Activated CD4-positive, alpha-beta T cell treated with anti-CD3 and anti-CD28 coated beads for 36 hours (primary cell): Measurements from ENCODE around the gene PCSK6. TPM values are rescaled to one million over a fixed set of nuclear protein-coding genes. Genes with fewer than 3 reads are reported as not detected.

Experiments
- ATAC-seq: fragments of 200-7000 bp; cut with Tn5 transposase; one replicate; pipeline ENCODE4 v1.10.0; 2021; ENCODE audit warnings: mild to moderate bottlenecking, moderate library complexity
- CTCF ChIA-PET: fragments of 350-600 bp; sonication (Branson Sonifier 250); formaldehyde crosslinking; loops from one replicate; lab custom pipeline; 2021; ENCODE audit warnings: antibody characterized with exemption; lab: Charles Lee
- POLR2A ChIA-PET: fragments of 350-600 bp; sonication (Branson Sonifier 250); formaldehyde crosslinking; loops from one replicate; lab custom pipeline; 2021; ENCODE audit warnings: antibody characterized with exemption, inconsistent platforms; lab: Charles Lee
- DNase-seq: peaks from one replicate; pipeline ENCODE4 v3.0.0-alpha.2; 2020
- H3K27ac Mint-ChIP-seq: one replicate; pipeline ENCODE4 v1.8.0; 2021; ENCODE audit warnings: mixed read lengths
- H3K27me3 Mint-ChIP-seq: one replicate; pipeline ENCODE4 v1.8.0; 2021; ENCODE audit warnings: mixed read lengths
- H3K36me3 Mint-ChIP-seq: one replicate; pipeline ENCODE4 v1.8.0; 2021; ENCODE audit warnings: low read depth, mixed read lengths
- H3K4me1 Mint-ChIP-seq: one replicate; pipeline ENCODE4 v1.8.0; 2021; ENCODE audit warnings: mixed read lengths
- H3K4me3 Mint-ChIP-seq: one replicate; pipeline ENCODE4 v1.8.0; 2021; ENCODE audit warnings: mild to moderate bottlenecking, moderate library complexity, mixed read lengths
- H3K9me3 Mint-ChIP-seq: one replicate; pipeline ENCODE4 v1.8.0; 2021; ENCODE audit warnings: low read depth, mixed read lengths
- intact Hi-C, 2 experiments: fragments of 100-400 bp; cut with DNase I in 1 of 2; cut with micrococcal nuclease in 1 of 2; formaldehyde crosslinking; loops; one replicate each; pipeline versions ENCODE4 v1.14.2 to v1.15.1; 2022 to 2024; cut with DNase I, micrococcal nuclease
- total RNA-seq, 2 experiments: library from RNA; stranded (reverse); gene quantifications; one replicate each; pipeline ENCODE4 v1.2.3, GENCODE V29; 2021

PCSK6 gene
- total RNA-seq, 2 experiments from 2014 or later = 0.75 to 0.95 TPM

GRCh38 chr15:101277038-101277822 lies 212.3 kb downstream of the PCSK6 start, which contains the start of gene SELENOS:
SELENOS (minus strand) TSS chr15:101277485; CDS start chr15:101277417, 68 bp downstream.
- Mint-ChIP-seq H3K4me1 (peaks cover 24% of the 10 kb centered on the region), H3K9me3 (no peaks in the 10 kb centered on the region), H3K36me3 (peaks cover 55% of the 10 kb centered on the region), H3K27ac (peak within 1 kb of the TSS; percentile 79), H3K27me3 (no peaks in the 10 kb centered on the region), H3K4me3 (peak within 1 kb of the TSS; percentile 89)
- ChIA-PET CTCF (interaction anchor here (1.0 to 2.5 kb wide), 5 partner anchors 12 to 33 kb away, joined by 3 to 31 read pairs (median 3); partner anchors contain the start of gene SNRPA1), POLR2A (interaction anchor here (0.7 to 1.0 kb wide), 2 partner anchors 13 to 29 kb away, joined by 3 read pairs; no protein-coding TSS in a partner anchor)
- DNase-seq (peak; percentile 93), ATAC-seq (peak; percentile 92)
- intact Hi-C loops = loop anchor here (1.0 to 2.0 kb wide), 7 partner anchors 17 to 675 kb away; partner anchors contain the start of genes CHSY1 (in 2 of the 2), ASB7 (in 1 of the 2), LINS1 (in 1 of the 2) and SNRPA1 (in 1 of the 2)

GRCh38 chr15:101276501-101277037 lies 212.9 kb downstream of the PCSK6 start:
- CTCF ChIA-PET = interaction anchor here (0.6 to 1.2 kb wide), 4 partner anchors 18 to 143 kb away, joined by 3 to 6 read pairs (median 4); partner anchors contain the start of gene SNRPA1
- Mint-ChIP-seq H3K27ac (peak overlapping the region; percentile 79), H3K4me3 (peak overlapping the region; percentile 89), H3K9me3 (no peaks in the 10 kb centered on the region), H3K4me1 (peaks cover 24% of the 10 kb centered on the region), H3K36me3 (peaks cover 52% of the 10 kb centered on the region), H3K27me3 (no peaks in the 10 kb centered on the region)
- ATAC-seq (peak; percentile 21), DNase-seq (peak; percentile 42)
- POLR2A ChIA-PET = interaction anchor here (0.6 to 1.0 kb wide), 3 partner anchors 17 to 30 kb away, joined by 3 to 7 read pairs (median 5); no protein-coding TSS in a partner anchor
- intact Hi-C loops = loop anchor here (1.0 to 2.0 kb wide), 7 partner anchors 18 to 674 kb away; partner anchors contain the start of genes CHSY1 (in 2 of the 2), ASB7 (in 1 of the 2), LINS1 (in 1 of the 2) and SNRPA1 (in 1 of the 2)

- no peaks in the 10 kb centered on the region for H3K9me3 Mint-ChIP-seq
- ChIA-PET POLR2A (interaction anchor here (0.8 kb wide), 1 partner anchor 19 kb away, joined by 3 read pairs; no protein-coding TSS in a partner anchor), CTCF (interaction anchor here (0.7 to 2.0 kb wide), 10 partner anchors 9 to 267 kb away, joined by 3 to 9 read pairs (median 4); no protein-coding TSS in a partner anchor)
- peaks cover 24% of the 10 kb centered on the region for H3K4me1 Mint-ChIP-seq
- peak overlapping the region; percentile 64 for H3K27ac Mint-ChIP-seq
- H3K27me3 Mint-ChIP-seq = no peaks in the 10 kb centered on the region
- H3K36me3 Mint-ChIP-seq = peaks cover 51% of the 10 kb centered on the region
- H3K4me3 Mint-ChIP-seq = peak overlapping the region; percentile 16
- intact Hi-C loops = no loop called here
- DNase-seq (no peak), ATAC-seq (peak; percentile 22)
These were observed 214.5 kb downstream of the PCSK6 start for GRCh38 chr15:101275018-101275417.

- ChIA-PET POLR2A (interaction anchor here (0.6 kb wide), 1 partner anchor 659 kb away, joined by 3 read pairs; no protein-coding TSS in a partner anchor), CTCF (interaction anchor here (0.6 to 1.7 kb wide), 5 partner anchors 15 to 672 kb away, joined by 3 to 5 read pairs (median 3); partner anchors contain the start of gene LINS1)
- Mint-ChIP-seq H3K27me3 (no peaks in the 10 kb centered on the region), H3K4me3 (no peak overlapping the region), H3K36me3 (peaks cover 41% of the 10 kb centered on the region), H3K9me3 (no peaks in the 10 kb centered on the region), H3K27ac (no peak overlapping the region), H3K4me1 (peaks cover 22% of the 10 kb centered on the region)
- ATAC-seq = no peak
- DNase-seq = no peak
- intact Hi-C loops = no loop called here
These were observed 216.0 kb downstream of the PCSK6 start for GRCh38 chr15:101273534-101273933.

- H3K4me1 Mint-ChIP-seq = peaks cover 16% of the 10 kb centered on the region
- intact Hi-C loops = no loop called here
- ChIA-PET POLR2A (no interaction called here), CTCF (interaction anchor here (0.7 to 1.7 kb wide), 8 partner anchors 10 to 259 kb away, joined by 3 to 5 read pairs (median 3); no protein-coding TSS in a partner anchor)
- peaks cover 41% of the 10 kb centered on the region for H3K36me3 Mint-ChIP-seq
- no peak overlapping the region for H3K4me3 Mint-ChIP-seq
- no peak overlapping the region for H3K27ac Mint-ChIP-seq
- DNase-seq (no peak), ATAC-seq (no peak)
- no peaks in the 10 kb centered on the region for H3K9me3 Mint-ChIP-seq
- H3K27me3 Mint-ChIP-seq = no peaks in the 10 kb centered on the region
These were observed 216.9 kb downstream of the PCSK6 start for GRCh38 chr15:101272584-101272983.

- ChIA-PET CTCF (interaction anchor here (0.6 to 2.0 kb wide), 2 partner anchors 11 to 113 kb away, joined by 3 to 8 read pairs; no protein-coding TSS in a partner anchor), POLR2A (no interaction called here)
- no peaks in the 10 kb centered on the region for H3K9me3 Mint-ChIP-seq
- no peak overlapping the region for H3K4me3 Mint-ChIP-seq
- H3K4me1 Mint-ChIP-seq = peaks cover 2% of the 10 kb centered on the region
- ATAC-seq (peak; percentile 54), DNase-seq (no peak)
- H3K36me3 Mint-ChIP-seq = peaks cover 36% of the 10 kb centered on the region
- no peak overlapping the region for H3K27ac Mint-ChIP-seq
- intact Hi-C loops = no loop called here
- no peaks in the 10 kb centered on the region for H3K27me3 Mint-ChIP-seq
These were observed 219.9 kb downstream of the PCSK6 start for GRCh38 chr15:101269479-101270223.

GRCh38 chr15:101267320-101268104 lies 222.0 kb downstream of the PCSK6 start:
- peaks cover 16% of the 10 kb centered on the region for H3K36me3 Mint-ChIP-seq
- no peaks in the 10 kb centered on the region for H3K27me3 Mint-ChIP-seq
- no peaks in the 10 kb centered on the region for H3K9me3 Mint-ChIP-seq
- H3K27ac Mint-ChIP-seq = no peak overlapping the region
- ChIA-PET POLR2A (no interaction called here), CTCF (interaction anchor here (0.5 to 2.3 kb wide), 7 partner anchors 10 to 351 kb away, joined by 3 to 20 read pairs (median 3); no protein-coding TSS in a partner anchor)
- no peak overlapping the region for H3K4me3 Mint-ChIP-seq
- DNase-seq (no peak), ATAC-seq (no peak)
- intact Hi-C loops = no loop called here
- peaks cover 2% of the 10 kb centered on the region for H3K4me1 Mint-ChIP-seq

- CTCF ChIA-PET = interaction anchor here (0.6 to 2.3 kb wide), 5 partner anchors 8 to 258 kb away, joined by 3 to 20 read pairs (median 4); no protein-coding TSS in a partner anchor
- Mint-ChIP-seq H3K27ac (no peak overlapping the region), H3K27me3 (no peaks in the 10 kb centered on the region), H3K4me3 (no peak overlapping the region), H3K4me1 (peaks cover 2% of the 10 kb centered on the region), H3K9me3 (no peaks in the 10 kb centered on the region), H3K36me3 (peaks cover 11% of the 10 kb centered on the region)
- no peak for DNase-seq
- intact Hi-C loops = no loop called here
- POLR2A ChIA-PET = no interaction called here
- ATAC-seq = no peak
These were observed 222.7 kb downstream of the PCSK6 start for GRCh38 chr15:101266787-101267186.

- no peak for DNase-seq
- Mint-ChIP-seq H3K36me3 (peaks cover 4% of the 10 kb centered on the region), H3K9me3 (no peaks in the 10 kb centered on the region), H3K27me3 (no peaks in the 10 kb centered on the region), H3K4me3 (no peak overlapping the region), H3K27ac (no peak overlapping the region), H3K4me1 (peaks cover 2% of the 10 kb centered on the region)
- ChIA-PET POLR2A (no interaction called here), CTCF (interaction anchor here (0.6 to 2.1 kb wide), 3 partner anchors 8 to 258 kb away, joined by 3 to 5 read pairs (median 3); no protein-coding TSS in a partner anchor)
- no peak for ATAC-seq
- intact Hi-C loops = no loop called here
These were observed 223.5 kb downstream of the PCSK6 start for GRCh38 chr15:101266034-101266433.
